HTERT RPE-1 (cell line): ENCODE data around the gene POMT1.

Source experiments
- in situ Hi-C: fragments of 300-500 bp; cut with MboI; formaldehyde crosslinking; loops from 4 replicates; pipeline ENCODE4 v1.14.3; 2020; ENCODE audit warnings: low sequenced_read_pairs

POMT1 gene

DNA sequence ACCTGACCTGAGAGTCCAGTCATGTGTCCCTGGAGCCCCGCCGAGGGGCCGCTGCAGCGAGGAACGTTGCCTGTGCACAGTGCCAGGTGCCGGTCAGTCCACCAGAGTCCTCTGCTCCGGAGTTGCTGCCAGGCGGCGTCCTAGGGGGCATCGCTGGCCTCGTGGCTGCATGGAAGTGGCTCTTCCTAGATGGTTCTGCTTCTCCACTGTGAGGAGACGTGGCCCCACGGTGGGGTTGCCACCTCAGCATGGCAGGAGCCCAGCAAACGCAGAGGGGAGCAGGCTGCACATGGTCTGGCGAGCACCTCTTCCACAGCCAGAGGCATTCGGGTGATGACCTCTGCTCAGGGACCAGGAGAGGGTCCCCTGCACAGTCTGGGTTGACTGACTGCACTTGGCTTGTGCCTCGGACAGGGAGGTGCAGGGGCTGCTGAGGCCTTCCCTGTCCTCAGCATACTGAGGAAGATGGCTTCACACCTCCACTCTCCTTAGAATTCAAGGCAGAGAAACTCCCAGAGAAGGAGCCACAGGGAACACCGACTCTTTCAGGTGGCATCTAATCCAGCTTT is 25.9 kb upstream of the POMT1 start:
- in situ Hi-C loops, result no loop called here

DNA sequence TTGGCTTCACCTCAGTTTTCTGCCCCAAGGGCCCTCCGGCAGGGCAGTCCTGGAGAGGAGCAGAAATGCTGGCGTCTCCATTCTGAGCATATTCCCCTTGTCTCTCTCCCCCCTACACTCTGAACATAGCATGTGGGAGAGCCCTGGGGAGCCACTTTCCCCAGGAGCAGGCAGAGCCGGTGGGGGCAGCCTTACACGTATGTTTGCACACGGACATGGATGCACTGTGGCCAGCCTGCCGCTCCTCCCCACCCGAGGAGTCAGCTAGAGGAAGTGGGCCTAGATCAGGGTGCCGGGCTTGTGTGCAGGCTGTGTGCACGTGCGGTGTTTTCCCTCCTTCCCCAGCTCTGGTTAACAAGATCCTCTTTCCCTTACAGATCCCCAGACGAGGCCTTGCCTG is 25.4 kb upstream of the POMT1 start:
- in situ Hi-C loops, result no loop called here

DNA sequence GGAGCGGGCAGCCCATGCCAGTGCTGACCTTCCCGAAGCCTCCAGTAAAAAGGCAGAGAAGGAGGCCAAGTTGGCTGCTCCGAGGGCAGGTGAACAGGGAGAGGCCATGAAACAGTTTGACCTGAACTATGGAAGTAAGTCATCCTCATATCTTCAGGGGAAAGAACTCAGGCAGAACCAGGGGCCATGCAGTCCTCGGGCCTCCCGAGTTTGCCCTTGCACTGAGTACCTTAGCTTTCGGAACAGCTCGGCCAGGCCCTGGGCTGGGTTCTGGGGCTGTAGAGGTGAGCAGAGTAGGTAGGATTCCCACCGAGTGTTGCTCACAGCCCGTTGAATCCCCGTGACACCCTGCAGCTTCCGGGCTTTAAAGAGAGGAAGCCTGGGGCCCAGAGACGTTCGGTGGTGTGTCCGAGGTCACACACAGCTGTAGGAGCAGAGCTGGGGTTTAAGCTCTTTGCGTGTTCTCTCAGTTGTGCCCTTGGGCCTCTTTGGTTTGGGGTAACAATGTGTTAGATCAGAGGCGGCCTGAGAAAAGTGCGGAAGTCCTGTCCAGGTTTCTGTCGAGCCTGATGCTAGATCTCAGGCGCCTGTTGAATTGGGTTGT is 24.8 kb upstream of the POMT1 start:
- in situ Hi-C loops, result no loop called here

DNA sequence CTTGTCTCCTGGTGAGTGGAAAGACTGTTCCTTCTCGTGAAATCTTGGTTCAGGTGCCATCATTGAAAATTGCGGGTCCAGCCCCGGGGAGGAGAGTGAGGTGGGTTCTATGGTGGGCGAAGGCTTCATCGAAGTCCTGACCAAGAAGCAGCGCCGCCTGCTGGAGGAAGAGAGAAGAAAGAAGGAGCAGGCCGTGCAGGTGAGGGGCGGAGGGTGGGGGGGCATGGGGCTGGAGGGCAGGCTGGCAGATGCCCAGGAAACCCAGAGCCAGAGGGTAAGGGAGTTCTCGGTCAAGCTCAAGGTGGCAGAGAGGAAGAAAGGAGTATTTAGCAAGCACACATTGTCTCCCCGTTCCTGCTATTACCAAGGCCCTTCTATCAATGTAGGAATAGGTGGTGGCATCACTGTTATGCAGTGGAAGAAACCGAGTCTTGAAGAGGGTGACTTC is 24.3 kb upstream of the POMT1 start:
- in situ Hi-C loops, result no loop called here

DNA sequence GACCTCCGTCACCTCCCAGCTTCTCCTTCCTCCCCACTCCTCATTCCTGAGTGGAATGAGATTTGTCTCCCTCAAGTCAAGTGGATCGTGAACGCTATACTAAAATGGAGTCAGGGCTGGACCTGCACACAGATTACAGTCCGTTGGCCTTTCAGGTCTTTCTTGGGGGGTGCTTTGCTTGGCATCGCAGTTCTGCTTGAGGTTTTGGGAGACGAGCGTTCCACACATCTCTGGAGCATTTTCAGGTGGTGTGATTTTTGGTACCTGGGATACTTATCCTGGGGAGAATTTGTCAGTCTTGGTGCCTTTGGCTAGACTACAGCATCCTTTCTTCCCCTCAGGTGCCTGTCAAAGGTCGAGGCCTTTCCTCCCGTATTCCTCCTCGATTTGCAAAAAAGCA is 23.8 kb upstream of the POMT1 start:
- in situ Hi-C loops, result no loop called here

DNA sequence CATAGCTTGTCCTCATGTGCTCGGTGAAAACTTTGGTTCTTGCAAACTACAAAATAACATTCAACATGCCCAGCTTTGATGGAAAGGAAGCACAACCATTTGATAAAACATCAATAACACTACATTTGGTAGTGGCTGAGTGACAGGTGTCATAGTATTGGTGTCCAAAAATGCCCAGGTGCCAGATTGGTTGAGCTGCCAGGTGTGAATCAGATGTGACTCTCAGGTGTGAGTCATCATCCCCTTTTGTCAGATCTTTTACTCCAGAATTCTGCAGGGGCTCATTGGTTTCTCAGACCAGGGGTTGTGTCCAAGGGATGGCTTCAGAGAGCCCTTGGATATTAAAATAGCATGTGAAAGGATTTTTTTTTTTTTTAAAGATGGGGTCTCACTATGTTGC is 22.5 kb upstream of the POMT1 start:
- in situ Hi-C loops, result no loop called here

DNA sequence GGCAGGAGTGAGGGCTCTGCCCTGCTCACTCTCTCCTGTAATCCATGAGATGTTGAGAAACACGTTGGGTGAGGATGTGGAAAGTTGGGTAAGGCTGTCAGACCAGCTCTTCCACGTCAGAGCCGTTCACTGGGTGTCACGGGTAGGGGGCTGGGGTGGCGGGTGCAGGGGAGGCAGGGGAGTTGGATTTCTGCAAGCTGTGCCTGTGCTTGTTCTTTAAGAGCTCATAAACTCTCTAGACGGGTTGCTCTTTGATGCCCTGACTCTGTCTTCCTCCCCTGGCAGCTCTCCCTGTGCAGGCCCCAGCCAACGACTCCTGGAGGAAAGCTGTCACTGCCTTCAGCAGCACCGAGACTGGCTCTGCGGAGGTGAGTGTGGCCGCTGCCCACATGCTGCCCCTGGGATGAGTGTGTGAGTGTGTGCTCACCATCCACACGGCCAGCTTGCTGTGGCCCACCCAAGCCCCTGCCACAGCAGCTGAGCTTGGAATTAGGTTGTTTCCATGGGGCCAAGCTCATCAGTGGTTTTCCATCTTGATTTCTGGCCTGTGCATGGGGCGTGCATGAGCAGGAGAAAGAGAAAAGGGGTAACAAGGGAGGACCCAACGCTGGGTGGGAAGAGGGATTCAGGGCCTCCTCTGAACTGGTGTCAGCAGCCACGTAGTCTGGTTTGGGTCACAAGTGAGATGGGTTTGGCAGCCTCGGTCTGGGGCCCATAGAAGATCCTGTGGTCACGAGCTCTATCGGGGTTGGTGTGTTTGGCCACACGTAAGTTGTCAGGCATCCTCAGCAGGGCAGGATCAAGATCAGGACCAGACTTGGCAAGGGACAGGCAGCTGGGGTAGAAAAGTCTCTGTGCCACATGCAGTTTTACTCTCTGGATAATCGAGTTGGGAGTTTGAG is 21.0 kb upstream of the POMT1 start:
- in situ Hi-C loops, result no loop called here

DNA sequence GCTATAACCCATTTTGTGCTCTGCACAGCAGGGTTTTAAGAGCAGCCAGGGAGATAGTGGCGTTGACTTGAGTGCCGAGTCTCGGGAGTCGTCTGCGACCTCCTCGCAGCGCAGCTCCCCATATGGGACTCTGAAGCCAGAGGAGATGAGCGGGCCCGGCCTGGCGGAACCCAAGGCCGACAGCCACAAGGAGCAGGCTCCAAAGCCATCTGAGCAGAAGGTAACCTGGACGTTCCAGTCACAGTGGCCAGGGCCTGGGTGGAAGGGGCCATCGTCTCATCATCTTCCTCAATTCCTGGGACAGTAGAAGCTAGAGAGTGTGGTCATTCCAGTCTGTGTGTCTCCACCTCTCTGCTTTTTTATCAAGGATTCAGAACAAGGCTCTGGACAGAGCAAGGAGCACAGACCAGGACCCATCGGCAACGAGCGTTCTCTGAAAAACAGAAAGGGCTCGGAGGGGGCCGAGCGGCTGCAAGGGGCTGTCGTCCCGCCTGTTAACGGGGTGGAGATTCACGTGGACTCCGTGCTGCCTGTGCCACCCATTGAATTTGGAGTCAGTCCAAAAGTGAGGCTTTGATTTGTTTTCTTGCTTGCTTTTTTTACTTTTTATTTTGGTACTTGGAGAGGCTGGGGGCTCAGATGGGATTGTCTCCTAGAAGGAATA is 20.2 kb upstream of the POMT1 start:
- in situ Hi-C loops, result no loop called here

DNA sequence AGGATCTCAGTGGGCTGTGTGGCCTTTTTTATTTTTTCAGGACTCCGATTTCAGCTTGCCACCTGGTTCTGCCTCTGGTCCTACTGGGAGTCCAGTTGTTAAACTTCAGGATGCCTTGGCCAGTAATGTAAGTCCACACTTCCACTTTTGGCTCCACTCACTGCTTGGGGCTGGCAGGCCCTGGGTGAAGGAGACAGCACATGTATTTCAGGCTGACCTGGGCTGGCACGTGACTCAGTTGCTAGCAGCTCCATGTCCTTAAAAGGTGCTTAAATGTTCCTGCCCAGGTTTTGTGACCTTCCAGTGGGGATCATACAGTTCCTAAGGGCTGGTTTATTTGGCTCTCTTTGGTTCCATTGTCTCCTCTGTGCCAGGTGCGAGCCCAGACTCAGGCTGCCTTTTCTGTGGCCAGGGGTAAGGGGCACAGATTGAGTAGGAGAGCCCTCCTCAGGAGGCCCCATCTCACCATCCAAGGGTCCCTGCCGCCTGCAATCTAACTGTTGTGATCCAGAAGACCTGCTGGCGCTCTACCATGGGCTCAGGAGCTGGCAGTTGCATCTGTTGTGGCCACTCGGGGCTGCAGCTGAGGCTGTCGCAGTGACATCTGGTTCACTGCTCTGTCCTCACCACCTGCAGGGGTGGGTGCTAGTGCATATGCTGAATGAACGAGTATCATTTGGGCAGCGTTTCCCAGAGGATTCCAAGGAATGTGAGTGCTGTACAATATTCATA is 19.2 kb upstream of the POMT1 start:
- in situ Hi-C loops, result no loop called here

DNA sequence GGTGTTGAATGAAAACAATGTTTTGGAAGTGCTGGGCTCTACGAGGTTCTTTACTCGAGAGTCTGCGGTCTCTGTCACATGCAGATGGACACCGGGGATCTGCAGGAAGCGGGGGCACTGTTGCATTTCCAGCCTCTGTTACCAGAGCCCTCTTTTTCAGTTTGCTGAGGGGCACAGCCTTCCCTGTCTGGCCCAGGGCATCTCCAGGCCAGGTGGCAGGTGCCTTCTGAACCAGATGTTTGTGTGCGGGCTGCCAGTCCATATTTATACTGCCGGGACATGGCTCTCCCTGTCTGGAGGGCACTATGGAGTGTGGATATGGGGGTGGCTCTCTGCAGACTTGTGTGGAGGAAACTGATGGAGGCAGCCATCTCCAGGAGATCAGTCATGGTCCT is 18.7 kb upstream of the POMT1 start:
- in situ Hi-C loops, result no loop called here

DNA sequence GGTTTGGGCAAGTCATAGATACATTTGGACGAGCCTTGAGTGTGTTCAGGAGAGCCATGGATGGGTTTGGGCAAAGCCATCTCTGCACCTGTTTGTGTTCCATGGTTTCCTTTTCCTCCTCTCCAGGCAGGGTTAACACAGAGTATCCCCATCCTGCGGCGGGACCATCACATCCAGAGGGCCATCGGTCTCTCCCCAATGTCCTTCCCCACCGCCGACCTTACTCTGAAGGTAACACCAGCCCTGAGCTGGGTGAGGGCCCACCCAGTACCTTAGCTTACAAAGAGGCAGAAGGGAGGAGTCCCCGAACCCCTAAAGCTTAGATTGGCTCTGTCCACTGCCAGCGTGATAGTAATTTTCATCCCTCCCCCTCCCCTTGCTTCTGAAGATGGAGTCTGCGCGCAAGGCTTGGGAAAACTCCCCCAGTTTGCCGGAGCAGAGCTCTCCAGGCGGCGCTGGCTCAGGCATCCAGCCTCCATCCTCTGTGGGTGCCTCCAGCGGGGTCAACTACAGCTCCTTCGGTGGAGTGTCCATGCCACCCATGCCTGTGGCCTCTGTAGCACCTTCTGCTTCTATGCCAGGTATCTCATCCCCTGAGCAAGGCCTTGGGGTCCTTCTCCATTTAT is 18.0 kb upstream of the POMT1 start:
- in situ Hi-C loops, result no loop called here

DNA sequence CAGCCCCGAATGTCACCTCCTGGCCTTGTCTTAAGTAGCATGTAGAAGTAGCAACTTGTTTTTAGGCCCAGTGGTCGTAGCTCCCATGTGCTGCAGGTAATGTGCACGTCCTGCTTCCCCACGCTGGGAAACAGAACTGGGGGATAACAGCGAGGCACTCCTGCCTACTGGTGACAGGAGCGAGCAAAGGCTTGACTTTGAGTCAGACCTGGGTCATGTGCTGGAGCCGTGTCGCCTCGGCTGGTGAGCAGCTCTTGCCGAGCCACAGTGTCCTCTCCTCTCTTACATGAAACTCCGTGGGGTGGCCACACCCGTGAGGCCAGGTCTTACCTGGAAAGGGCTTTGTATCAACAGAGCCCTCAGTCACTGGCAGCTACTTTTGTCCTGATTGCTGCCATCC is 17.5 kb upstream of the POMT1 start:
- in situ Hi-C loops, result no loop called here

DNA sequence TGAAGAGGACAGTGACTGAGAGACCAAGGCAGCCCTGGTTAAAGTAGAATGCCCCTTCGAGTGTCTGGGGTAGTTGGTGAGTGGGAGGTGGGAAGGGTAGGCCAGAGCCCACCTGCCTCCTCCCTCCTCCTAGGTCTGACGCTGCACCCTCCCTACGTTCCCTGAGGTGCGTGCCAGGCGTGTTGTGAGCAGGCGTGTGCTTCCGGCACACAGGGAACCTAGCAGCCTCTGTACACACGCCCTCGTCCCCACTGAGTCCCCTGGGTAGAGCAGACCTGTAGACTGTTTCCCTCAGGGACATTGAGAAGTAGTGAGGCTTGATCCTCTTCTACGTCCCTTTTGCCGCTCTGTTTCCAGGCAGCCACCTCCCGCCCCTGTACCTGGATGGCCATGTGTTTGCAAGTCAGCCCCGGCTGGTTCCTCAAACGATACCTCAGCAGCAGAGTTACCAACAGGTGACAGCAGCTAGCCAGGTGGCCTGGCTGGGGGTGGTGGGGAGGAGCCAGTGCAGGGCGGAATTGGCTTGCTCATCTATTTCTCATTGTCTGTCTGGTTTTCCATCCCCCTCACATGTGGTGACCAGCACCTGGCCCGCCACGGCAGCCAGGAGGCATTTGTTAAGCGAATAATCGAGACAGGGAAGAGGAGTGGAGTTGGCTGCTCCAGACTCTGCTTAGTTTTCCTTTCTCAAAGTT is 16.8 kb upstream of the POMT1 start:
- in situ Hi-C loops, result no loop called here

DNA sequence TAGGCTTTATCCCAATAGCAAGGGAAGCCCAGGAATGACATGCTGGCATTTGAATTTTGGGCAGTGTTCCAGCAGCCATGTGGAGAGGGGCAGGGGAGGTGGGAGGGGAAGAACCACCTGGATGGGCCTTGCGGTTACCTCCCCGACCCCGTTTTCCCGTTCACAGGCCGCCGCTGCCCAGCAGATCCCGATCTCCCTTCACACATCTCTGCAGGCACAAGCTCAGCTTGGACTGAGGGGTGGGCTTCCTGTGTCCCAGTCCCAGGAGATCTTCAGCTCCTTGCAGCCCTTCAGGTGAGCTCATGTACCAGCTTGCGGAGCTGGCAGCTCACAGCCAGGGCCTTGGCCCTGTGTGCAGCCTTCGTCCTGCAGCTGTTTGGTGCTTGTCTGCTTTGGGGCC is 15.7 kb upstream of the POMT1 start:
- in situ Hi-C loops, result no loop called here

DNA sequence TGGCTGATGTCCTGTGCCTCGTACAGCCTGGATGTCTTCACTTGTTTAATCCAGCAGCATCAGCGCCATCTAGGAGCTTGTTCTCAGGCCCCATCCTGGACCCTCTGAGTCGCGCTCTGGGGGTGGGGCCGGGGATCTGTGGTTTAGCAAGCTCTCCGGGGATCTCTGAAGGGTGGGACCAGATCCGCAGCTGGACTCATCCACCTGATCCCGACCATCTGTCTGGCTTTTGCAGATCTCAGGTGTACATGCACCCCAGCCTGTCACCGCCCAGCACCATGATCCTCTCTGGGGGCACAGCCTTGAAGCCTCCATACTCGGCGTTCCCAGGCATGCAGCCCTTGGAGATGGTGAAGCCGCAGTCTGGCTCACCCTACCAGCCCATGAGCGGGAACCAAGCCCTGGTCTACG is 15.1 kb upstream of the POMT1 start:
- in situ Hi-C loops, result no loop called here

DNA sequence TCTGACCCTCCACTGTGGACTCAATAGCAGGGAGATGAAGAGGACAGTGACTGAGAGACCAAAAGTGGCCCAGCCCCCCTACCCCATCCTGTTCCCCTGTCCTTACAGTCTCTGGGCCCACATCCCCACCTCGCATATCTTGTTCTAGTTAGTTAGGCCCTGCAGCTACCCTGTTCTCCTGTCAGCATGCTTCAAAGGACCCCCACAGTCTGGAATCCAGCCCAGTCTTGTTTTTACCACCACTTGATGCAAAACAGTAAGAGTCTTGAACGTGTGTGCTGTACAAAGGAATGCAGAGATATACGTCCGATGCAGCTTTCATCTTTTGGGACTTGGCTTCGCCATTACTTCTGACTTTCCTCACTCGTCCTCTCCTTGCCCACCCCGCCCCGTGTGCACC is 12.2 kb upstream of the POMT1 start:
- in situ Hi-C loops, result no loop called here

DNA sequence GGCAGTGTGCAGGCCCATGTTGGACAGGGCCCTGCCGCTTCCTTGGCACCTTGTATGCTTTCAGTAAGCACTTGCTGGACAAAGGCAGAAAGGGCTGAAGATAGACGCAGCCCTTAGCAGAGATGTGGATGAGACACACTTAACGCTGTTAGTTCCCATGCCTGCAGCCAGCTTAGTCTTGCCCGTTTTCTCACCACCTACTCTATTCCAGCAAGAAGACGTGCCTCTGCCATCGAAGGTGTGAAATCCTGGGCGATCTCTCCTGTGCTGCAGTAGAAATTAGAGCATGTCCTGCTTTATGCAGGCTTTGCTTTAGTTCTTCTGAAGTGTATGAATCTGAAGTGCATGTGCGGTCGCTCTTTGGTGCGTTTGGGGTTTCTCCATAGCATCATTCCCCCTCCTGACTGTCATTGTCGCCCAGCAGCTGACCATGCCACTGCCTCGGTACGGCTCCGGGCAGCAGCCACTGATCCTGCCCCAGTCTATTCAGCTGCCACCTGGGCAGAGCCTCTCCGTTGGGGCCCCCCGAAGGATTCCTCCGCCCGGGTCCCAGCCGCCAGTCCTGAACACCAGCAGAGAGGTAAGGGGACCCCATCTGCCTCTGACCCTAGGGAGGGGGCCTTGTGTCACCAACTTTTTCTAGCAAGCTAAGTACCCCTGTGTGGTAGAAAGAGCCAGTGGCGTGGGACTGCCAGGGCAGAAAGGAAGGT is 11.6 kb upstream of the POMT1 start:
- in situ Hi-C loops, result no loop called here

DNA sequence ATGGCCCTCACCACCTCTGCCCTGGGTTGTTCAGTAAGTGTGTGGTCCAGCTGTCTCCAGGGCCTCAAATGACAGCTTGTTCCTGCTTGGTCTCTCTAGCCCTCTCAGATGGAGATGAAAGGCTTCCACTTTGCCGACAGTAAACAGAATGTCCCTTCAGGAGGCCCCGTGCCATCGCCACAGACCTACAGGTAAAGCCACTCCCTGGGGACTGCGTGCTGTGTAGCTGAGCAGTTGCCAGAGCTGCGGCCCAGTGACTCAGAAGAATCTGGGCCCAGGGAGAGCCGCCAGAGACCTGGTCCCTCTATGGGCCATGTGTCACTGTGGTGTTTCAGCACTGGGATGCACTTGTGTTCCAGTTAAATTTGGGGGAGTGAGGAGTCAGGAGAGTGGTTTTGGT is 10.6 kb upstream of the POMT1 start:
- in situ Hi-C loops, result no loop called here

DNA sequence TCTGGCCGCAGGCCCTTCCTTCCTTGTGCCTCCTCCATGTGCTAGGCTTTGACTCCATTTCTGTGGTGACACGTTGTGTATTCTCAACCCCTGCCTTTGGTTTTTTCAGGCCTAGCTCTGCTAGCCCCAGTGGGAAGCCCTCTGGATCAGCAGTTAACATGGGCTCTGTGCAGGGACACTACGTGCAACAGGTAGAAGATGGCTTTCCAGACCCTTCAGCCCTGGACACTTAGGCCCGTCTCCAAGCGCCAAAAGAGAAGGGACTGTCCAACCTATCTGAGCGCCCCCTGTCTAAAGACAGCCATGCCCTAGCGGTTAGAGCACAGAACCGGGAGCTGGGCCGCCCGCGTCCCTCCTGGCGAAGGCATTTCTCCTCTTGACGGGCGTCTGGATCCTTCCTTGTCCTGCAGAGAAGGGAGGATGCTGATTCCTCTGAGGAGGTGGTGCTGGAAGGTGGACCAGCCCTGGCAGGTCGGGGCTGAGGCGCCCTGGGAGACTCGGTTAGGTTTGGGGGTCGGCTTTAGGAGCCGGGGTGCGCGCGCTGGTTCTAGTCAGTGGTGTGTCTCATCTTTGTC is 8.3 kb upstream of the POMT1 start:
- in situ Hi-C loops, result no loop called here
